Epithelial cell of esophagus (primary cell): ENCODE measurements around the gene TSR1.

Source experiments
- DNase-seq: peaks from one replicate; pipeline ENCODE4 v3.0.0; 2010; ENCODE audit warnings: low read depth
- H3K4me3 ChIP-seq: 2 replicates; pipeline ENCODE4 v1.5.1; 2011; ENCODE audit warnings: mild to moderate bottlenecking, low read length, control low read depth
- TF ChIP-seq, protein P1 (sequence below): IDR thresholded peaks from 2 replicates; pipeline ENCODE4 v1.5.1; 2011; ENCODE audit warnings: low read depth, mild to moderate bottlenecking, low read length, control low read depth, inconsistent platforms; ENCODE audit not compliant: insufficient read depth; ENCODE audit errors: missing control alignments

Gene TSR1

DNA sequence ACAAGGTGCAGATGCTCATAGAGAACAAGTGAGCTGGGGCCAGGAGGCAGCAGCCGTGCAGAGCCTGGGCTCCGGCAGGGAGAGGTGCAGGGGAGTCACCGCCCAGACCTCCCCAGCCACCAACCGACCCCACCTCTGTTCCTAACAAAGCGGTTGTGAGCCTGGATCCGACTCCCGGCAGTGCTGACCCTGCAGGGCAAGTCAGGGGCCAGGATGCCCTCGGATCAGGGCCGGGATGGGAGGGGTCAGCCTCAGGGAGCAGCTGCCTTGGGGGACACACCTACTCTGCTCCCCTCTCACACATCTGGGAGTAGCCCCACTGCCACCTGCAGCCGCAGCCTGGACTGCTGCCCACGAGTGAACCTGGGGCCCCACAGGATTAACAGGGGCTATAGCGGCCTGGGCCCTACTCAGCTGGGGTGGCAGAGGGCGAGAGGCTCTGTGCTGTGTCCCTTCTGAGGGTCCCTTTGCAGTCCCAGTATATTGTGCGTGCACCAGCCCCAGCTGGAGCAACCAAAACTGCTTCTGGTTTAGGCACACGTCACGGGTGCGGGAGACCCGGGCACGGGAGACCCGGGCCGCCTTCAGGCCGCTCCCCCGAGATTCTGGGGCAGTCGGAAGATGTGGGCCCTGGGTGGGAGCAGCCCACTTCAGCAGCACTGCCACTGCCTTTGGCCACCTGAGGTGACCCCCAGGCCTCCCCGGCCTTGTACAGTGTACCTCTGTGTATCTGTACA, 43.4 kb upstream of the TSR1 start:
- no peak overlapping the region for H3K4me3 ChIP-seq
- TF ChIP-seq, protein P1, sequence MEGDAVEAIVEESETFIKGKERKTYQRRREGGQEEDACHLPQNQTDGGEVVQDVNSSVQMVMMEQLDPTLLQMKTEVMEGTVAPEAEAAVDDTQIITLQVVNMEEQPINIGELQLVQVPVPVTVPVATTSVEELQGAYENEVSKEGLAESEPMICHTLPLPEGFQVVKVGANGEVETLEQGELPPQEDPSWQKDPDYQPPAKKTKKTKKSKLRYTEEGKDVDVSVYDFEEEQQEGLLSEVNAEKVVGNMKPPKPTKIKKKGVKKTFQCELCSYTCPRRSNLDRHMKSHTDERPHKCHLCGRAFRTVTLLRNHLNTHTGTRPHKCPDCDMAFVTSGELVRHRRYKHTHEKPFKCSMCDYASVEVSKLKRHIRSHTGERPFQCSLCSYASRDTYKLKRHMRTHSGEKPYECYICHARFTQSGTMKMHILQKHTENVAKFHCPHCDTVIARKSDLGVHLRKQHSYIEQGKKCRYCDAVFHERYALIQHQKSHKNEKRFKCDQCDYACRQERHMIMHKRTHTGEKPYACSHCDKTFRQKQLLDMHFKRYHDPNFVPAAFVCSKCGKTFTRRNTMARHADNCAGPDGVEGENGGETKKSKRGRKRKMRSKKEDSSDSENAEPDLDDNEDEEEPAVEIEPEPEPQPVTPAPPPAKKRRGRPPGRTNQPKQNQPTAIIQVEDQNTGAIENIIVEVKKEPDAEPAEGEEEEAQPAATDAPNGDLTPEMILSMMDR: no peak
- no peak for DNase-seq

DNA sequence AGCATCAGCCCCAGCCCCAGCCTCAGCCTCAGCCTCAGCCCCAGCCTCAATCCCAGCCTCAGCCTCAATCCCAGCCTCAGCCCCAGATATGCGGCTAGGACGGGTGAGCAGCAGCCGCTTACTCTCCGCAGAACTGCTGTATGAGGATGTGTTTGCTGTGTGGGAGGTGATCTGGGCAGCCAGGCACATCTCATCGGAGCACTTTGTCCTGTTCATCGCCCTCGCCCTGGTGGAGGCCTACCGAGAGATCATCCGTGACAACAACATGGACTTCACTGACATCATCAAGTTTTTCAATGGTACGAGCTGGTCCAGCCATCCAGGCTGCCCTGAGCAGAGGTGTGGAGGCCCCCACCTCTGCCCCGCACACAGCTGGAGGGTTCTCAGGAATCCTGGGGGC, 42.6 kb upstream of the TSR1 start:
- no peak for DNase-seq
- TF ChIP-seq, protein P1: no peak
- no peak overlapping the region for H3K4me3 ChIP-seq

DNA sequence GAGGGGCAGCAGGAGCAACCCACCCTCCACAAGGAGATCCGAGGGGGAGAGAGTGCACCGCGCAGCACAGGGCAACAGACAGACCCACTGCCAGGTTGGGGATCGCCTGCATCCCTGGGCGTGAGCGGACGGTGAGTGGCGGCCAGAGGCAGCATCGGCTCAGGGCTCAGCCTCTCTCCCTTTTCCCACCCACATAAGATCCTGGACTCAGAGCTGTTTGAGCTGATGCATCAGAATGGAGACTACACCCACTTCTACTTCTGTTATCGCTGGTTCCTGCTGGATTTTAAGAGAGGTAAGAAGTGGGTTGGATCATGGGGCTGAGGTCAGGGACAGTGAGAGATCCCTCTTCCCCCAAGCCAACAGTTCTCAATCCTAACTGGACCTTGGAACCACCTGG, 41.4 kb upstream of the TSR1 start:
- H3K4me3 ChIP-seq: no peak overlapping the region
- DNase-seq: no peak

DNA sequence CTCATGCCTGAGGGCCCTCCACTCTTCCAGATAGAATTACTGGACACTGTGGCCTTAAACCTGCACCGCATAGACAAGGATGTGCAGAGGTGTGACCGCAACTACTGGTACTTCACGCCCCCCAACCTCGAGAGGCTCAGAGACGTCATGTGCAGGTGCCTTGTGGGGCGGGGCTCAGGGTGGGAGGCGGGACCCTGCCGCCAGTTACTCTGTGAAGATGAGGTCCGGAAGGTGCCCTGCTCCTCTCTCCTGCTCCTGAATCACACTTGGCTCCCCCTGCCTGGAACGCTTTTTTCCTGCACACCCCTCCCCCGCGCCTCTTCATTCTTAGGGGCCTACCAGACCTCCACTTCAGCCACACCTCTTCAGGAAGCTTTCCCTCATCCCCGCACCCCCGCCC, 39.9 kb upstream of the TSR1 start:
- DNase-seq: no peak
- H3K4me3 ChIP-seq: no peak overlapping the region
- TF ChIP-seq, protein P1: no peak

More for the DNA sequence above, 41.4 kb upstream of the TSR1 start:
- TF ChIP-seq, protein P1: no peak

DNA sequence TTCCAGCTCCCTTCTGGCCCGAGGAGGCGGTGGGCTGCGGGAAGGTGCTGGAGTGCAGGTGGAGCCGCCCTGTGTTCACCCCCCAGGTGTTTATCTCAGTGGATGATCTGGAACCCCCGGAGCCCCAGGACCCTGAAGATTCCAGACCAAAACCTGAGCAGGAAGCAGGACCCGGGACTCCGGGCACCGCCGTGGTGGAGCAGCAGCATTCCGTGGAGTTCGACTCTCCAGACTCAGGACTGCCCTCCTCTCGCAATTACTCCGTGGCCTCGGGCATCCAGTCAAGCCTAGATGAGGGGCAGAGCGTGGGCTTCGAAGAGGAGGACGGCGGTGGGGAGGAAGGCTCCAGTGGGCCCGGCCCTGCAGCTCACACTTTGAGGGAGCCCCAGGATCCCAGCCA, 39.1 kb upstream of the TSR1 start:
- DNase-seq: no peak
- no peak overlapping the region for H3K4me3 ChIP-seq
- TF ChIP-seq, protein P1: no peak

DNA sequence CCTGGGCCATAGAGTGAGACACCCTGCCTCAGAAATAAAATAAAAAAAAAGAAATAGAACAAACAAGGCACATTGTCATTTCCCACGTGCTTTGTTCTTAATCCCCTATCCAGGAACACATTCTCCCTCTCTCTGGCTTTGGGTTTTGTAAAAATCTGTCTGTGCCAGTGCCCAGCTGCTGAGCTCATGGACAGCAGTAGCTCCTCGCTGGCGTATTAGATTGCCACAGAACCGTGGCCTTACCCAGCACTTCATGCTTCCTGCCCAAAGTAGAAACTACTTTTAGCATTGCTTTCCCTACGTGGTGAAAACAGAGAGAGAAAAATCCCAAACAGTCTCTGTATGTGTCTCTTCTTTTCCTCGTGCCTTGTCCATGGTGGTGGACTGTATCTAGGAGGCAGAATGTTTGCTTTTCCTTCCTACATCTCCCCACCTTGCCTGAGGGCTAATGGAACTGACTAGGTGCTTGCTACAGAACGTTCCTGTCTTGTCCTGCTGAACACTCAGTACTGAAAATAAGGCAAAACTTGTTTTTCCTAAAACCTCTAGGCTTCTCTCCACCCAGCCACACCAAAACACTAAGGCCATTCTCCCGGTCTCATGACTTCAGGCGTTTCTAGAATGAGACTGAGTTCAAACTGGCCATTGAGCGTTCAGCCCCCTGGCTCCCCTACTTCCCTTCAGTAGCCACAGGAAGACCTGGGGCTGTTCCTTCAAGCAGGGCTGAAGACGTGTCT, 38.5 kb upstream of the TSR1 start:
- H3K4me3 ChIP-seq: no peak overlapping the region
- DNase-seq: peak; percentile 77
- TF ChIP-seq, protein P1: no peak
